ELF-1 (cell line): ENCODE data around the gene TCF7L1.
A peak's percentile ranks its signal among the peaks of the same experiment; 100 is the strongest.
"Not testable (repeated sequence)": the region's sequence is repeated elsewhere in the genome, so short reads cannot be mapped to it uniquely, and the experiment has no call there.

Source experiments
- DNase-seq: peaks from one replicate; pipeline ENCODE4 v3.0.0-alpha.2; 2016; ENCODE audit warnings: low read depth, low spot score

Gene TCF7L1

GRCh38 chr2:85277416-85278158 is 144.4 kb downstream of the TCF7L1 start:
- peak; percentile 32 for DNase-seq

GRCh38 chr2:85278361-85278760 is 145.2 kb downstream of the TCF7L1 start:
- DNase-seq = no peak

GRCh38 chr2:85281553-85281952 is 148.4 kb downstream of the TCF7L1 start:
- no peak for DNase-seq

- DNase-seq = no peak
These were observed 149.7 kb downstream of the TCF7L1 start for GRCh38 chr2:85282914-85283313.

- DNase-seq = no peak
These were observed 150.4 kb downstream of the TCF7L1 start for GRCh38 chr2:85283641-85284040.

GRCh38 chr2:85286918-85287317 is 153.7 kb downstream of the TCF7L1 start:
- no peak for DNase-seq

- no peak for DNase-seq
These were observed 154.5 kb downstream of the TCF7L1 start for GRCh38 chr2:85287721-85288120.

- no peak for DNase-seq
These were observed 155.1 kb downstream of the TCF7L1 start for GRCh38 chr2:85288244-85288725.

GRCh38 chr2:85291425-85292023 is 158.3 kb downstream of the TCF7L1 start:
- no peak for DNase-seq

GRCh38 chr2:85302121-85302520 is 168.9 kb downstream of the TCF7L1 start:
- no peak for DNase-seq

- no peak for DNase-seq
These were observed 170.8 kb downstream of the TCF7L1 start for GRCh38 chr2:85303780-85304531.

GRCh38 chr2:85307527-85307897 is 174.3 kb downstream of the TCF7L1 start:
- DNase-seq = no peak

GRCh38 chr2:85308201-85308600 is 175.0 kb downstream of the TCF7L1 start:
- DNase-seq = no peak

GRCh38 chr2:85308896-85309555 is 175.8 kb downstream of the TCF7L1 start:
- DNase-seq = no peak

- no peak for DNase-seq
These were observed 176.6 kb downstream of the TCF7L1 start for GRCh38 chr2:85309699-85310321.

GRCh38 chr2:85310330-85310729 is 177.1 kb downstream of the TCF7L1 start:
- DNase-seq = no peak

GRCh38 chr2:85312404-85312803 is 179.2 kb downstream of the TCF7L1 start:
- DNase-seq = no peak

- DNase-seq = no peak
These were observed 181.7 kb downstream of the TCF7L1 start for GRCh38 chr2:85314884-85315242.

GRCh38 chr2:85315921-85316320 is 182.7 kb downstream of the TCF7L1 start:
- not testable (repeated sequence) for DNase-seq

- no peak for DNase-seq
These were observed 185.3 kb downstream of the TCF7L1 start for GRCh38 chr2:85318222-85319074.

GRCh38 chr2:85319796-85320195 is 186.6 kb downstream of the TCF7L1 start:
- no peak for DNase-seq
